Epithelial cell of proximal tubule (primary cell): ENCODE data around the gene EIF2S3B. TPM values are rescaled to one million over a fixed set of nuclear protein-coding genes. Genes with fewer than 3 reads are reported as not detected.

ENCODE experiments used
- DNase-seq: peaks from one replicate; pipeline ENCODE4 v3.0.0-alpha.2; 2011; ENCODE audit warnings: low read depth
- H3K4me3 ChIP-seq: 2 replicates; pipeline ENCODE4 v1.5.1; 2011; ENCODE audit warnings: low read depth, mild to moderate bottlenecking, low read length
- CTCF ChIP-seq: conservative IDR thresholded peaks from 2 replicates; pipeline ENCODE4 v1.5.1; 2012; ENCODE audit warnings: low read depth, mild to moderate bottlenecking, low read length
- total RNA-seq: library from RNA; depleted of rRNA; stranded (reverse); fragments of >200 nt; gene quantifications from 2 replicates; pipeline ENCODE4 v1.2.3, GENCODE V29; 2015

EIF2S3B gene
- total RNA-seq, 1 donor from 2014 or later: 2.9 TPM

- no peak for DNase-seq
- no peak for TF ChIP-seq CTCF
- H3K4me3 ChIP-seq: no peak overlapping the region
These were observed 48.6 kb downstream of the EIF2S3B start for GRCh38 chr12:10554228-10554755.

GRCh38 chr12:10554756-10555481 is 49.2 kb downstream of the EIF2S3B start:
- no peak overlapping the region for H3K4me3 ChIP-seq
- no peak for TF ChIP-seq CTCF
- no peak for DNase-seq

- no peak for TF ChIP-seq CTCF
- no peak overlapping the region for H3K4me3 ChIP-seq
- no peak for DNase-seq
These were observed 51.6 kb downstream of the EIF2S3B start for GRCh38 chr12:10557329-10557728.

- DNase-seq: no peak
- no peak for TF ChIP-seq CTCF
- no peak overlapping the region for H3K4me3 ChIP-seq
These were observed 52.1 kb downstream of the EIF2S3B start for GRCh38 chr12:10557766-10558165.

Other genes with a start within 250 kb of the EIF2S3B start
- not detected in 2 replicates for gene KLRD1, start 198.0 kb upstream of the EIF2S3B start, total RNA-seq
- gene KLRK1, start 115.8 kb upstream of the EIF2S3B start, total RNA-seq: not detected in 2 replicates
- not detected in 2 replicates for gene KLRC4, start 96.1 kb upstream of the EIF2S3B start, total RNA-seq
- gene KLRC3, start 85.3 kb upstream of the EIF2S3B start, total RNA-seq: not detected in 2 replicates
- gene KLRC2, start 69.9 kb upstream of the EIF2S3B start, total RNA-seq: 0.36 TPM in 1 of 2 replicates, not detected in the other
- not detected in 2 replicates for gene KLRC1, start 52.5 kb upstream of the EIF2S3B start, total RNA-seq
- 30.8 and 35.8 TPM in 2 replicates for gene MAGOHB, start 107.7 kb downstream of the EIF2S3B start, total RNA-seq
- gene STYK1, start 168.2 kb downstream of the EIF2S3B start, total RNA-seq: 2.5 and 4.6 TPM in 2 replicates
- gene YBX3, start 217.4 kb downstream of the EIF2S3B start, total RNA-seq: 202 and 245 TPM in 2 replicates